HepG2 (cell line): Measurements from ENCODE around the gene BCAS4. TPM values are rescaled to one million over a fixed set of nuclear protein-coding genes. Genes with fewer than 3 reads are reported as not detected.

ENCODE experiments used
- ARID2 ChIP-seq: sonication (generic); formaldehyde crosslinking; IDR thresholded peaks from 2 replicates; pipeline ENCODE4 v1.8.1; 2022; ENCODE audit warnings: mild to moderate bottlenecking, missing genetic modification reagents, borderline replicate concordance
- ESRRA ChIP-seq: sonication (generic); formaldehyde crosslinking; IDR thresholded peaks from 2 replicates; pipeline ENCODE4 v1.5.1; 2020; ENCODE audit warnings: mild to moderate bottlenecking, low read depth, missing genetic modification reagents
- FOXK1 ChIP-seq: sonication (generic); formaldehyde crosslinking; IDR thresholded peaks from 2 replicates; pipeline ENCODE4 v1.4.0; 2020; ENCODE audit warnings: low read depth, missing genetic modification reagents, borderline replicate concordance
- GATAD1 ChIP-seq: IDR thresholded peaks from 2 replicates; pipeline ENCODE4 v1.6.1; 2016; ENCODE audit warnings: missing genetic modification reagents, missing compliant biosample characterization
- GFI1 ChIP-seq: sonication (generic); formaldehyde crosslinking; IDR thresholded peaks from 2 replicates; pipeline ENCODE4 v1.5.0; 2020; ENCODE audit warnings: missing genetic modification reagents, mild to moderate bottlenecking, borderline replicate concordance
- GLI4 ChIP-seq: sonication (generic); formaldehyde crosslinking; IDR thresholded peaks from 2 replicates; pipeline ENCODE4 v1.5.1; 2020; ENCODE audit warnings: missing genetic modification reagents, mild to moderate bottlenecking, moderate library complexity, borderline replicate concordance
- HDAC2 ChIP-seq: sonication (generic); formaldehyde crosslinking; IDR thresholded peaks from 2 replicates; pipeline ENCODE4 v1.4.0; 2020; ENCODE audit warnings: missing genetic modification reagents
- MEIS2 ChIP-seq: sonication (generic); formaldehyde crosslinking; IDR thresholded peaks from 2 replicates; pipeline ENCODE4 v1.9.0; 2021; ENCODE audit warnings: mild to moderate bottlenecking, missing genetic modification reagents
- NCOR1 ChIP-seq: fragments of 200-600 bp; sonication (generic); IDR thresholded peaks from 2 replicates; pipeline ENCODE4 v1.7.0; 2017; ENCODE audit warnings: antibody characterized with exemption, low read length, borderline replicate concordance
- POGK ChIP-seq: sonication (generic); formaldehyde crosslinking; conservative IDR thresholded peaks from 2 replicates; pipeline ENCODE4 v1.8.0; 2022; ENCODE audit warnings: mild to moderate bottlenecking, moderate library complexity, missing genetic modification reagents
- PRDM15 ChIP-seq: sonication (generic); formaldehyde crosslinking; IDR thresholded peaks from 2 replicates; pipeline ENCODE4 v1.4.0; 2020; ENCODE audit warnings: missing genetic modification reagents
- TARDBP ChIP-seq: sonication (generic); formaldehyde crosslinking; IDR thresholded peaks from 2 replicates; pipeline ENCODE4 v1.8.0; 2022; ENCODE audit warnings: mild to moderate bottlenecking, missing genetic modification reagents
- YY1 ChIP-seq: IDR thresholded peaks from 2 replicates; pipeline ENCODE4 v1.6.1; 2011; ENCODE audit warnings: low read length, low read depth, moderate library complexity, mild to moderate bottlenecking; ENCODE audit not compliant: insufficient read depth, insufficient replicate concordance
- ZBTB8A ChIP-seq: sonication (generic); formaldehyde crosslinking; IDR thresholded peaks from 2 replicates; pipeline ENCODE4 v1.4.0; 2020; ENCODE audit warnings: mild to moderate bottlenecking, low read depth, missing genetic modification reagents, borderline replicate concordance
- ZFP37 ChIP-seq: sonication (generic); formaldehyde crosslinking; IDR thresholded peaks from 2 replicates; pipeline ENCODE4 v1.4.0; 2020; ENCODE audit warnings: missing genetic modification reagents, borderline replicate concordance
- ZFY ChIP-seq: sonication (generic); formaldehyde crosslinking; IDR thresholded peaks from 2 replicates; pipeline ENCODE4 v1.4.0; 2020; ENCODE audit warnings: missing genetic modification reagents
- ZNF20 ChIP-seq: sonication (generic); formaldehyde crosslinking; IDR thresholded peaks from 2 replicates; pipeline ENCODE4 v1.4.0; 2020; ENCODE audit warnings: mild to moderate bottlenecking, moderate library complexity, missing genetic modification reagents
- ZNF235 ChIP-seq: sonication (generic); formaldehyde crosslinking; IDR thresholded peaks from 2 replicates; pipeline ENCODE4 v1.8.1; 2023; ENCODE audit warnings: mild to moderate bottlenecking, missing genetic modification reagents, borderline replicate concordance
- ZNF430 ChIP-seq: sonication (generic); formaldehyde crosslinking; IDR thresholded peaks from 2 replicates; pipeline ENCODE4 v1.9.0; 2021; ENCODE audit warnings: mild to moderate bottlenecking, missing genetic modification reagents
- ZNF576 ChIP-seq: sonication (generic); formaldehyde crosslinking; IDR thresholded peaks from 2 replicates; pipeline ENCODE4 v1.4.0; 2020; ENCODE audit warnings: mild to moderate bottlenecking, missing genetic modification reagents
- polyA plus RNA-seq, 8 experiments: library from polyadenylated mRNA; depleted of rRNA in 3 of 8; stranded (reverse) in 7 of 8; unstranded in 1 of 8; fragments of >200 nt; fragmentation: Illumina TruSeq in 4 of 8; extraction: Trizol in 4 of 8; gene quantifications; 2 replicates each; pipeline versions ENCODE4 v1.2.1 to v1.2.3, GENCODE V29; 2011 to 2016; ENCODE audit warnings: low read depth in 4 of 8, missing spikeins in 1 of 8, mixed read lengths in 1 of 8; ENCODE audit not compliant: insufficient read depth in 1 of 8
- total RNA-seq, 5 experiments: library from RNA; depleted of rRNA; stranded (reverse); fragments of >200 nt; fragmentation: Illumina TruSeq; extraction: Trizol; gene quantifications; 2 replicates each; pipeline ENCODE4 v1.2.3, GENCODE V29; 2016; ENCODE audit warnings: low read depth in 1 of 5
- TF ChIP-seq, protein P1 (sequence below): sonication (generic); formaldehyde crosslinking; IDR thresholded peaks from 2 replicates; pipeline ENCODE4 v1.9.0; 2021; ENCODE audit warnings: missing genetic modification reagents, borderline replicate concordance

BCAS4 gene
- total and polyA plus RNA-seq, 2 of the 13 experiments (the other 11 are each of a cell fraction or from before 2014, with no cell fraction given), result 7.2 to 8.0 TPM

DNA sequence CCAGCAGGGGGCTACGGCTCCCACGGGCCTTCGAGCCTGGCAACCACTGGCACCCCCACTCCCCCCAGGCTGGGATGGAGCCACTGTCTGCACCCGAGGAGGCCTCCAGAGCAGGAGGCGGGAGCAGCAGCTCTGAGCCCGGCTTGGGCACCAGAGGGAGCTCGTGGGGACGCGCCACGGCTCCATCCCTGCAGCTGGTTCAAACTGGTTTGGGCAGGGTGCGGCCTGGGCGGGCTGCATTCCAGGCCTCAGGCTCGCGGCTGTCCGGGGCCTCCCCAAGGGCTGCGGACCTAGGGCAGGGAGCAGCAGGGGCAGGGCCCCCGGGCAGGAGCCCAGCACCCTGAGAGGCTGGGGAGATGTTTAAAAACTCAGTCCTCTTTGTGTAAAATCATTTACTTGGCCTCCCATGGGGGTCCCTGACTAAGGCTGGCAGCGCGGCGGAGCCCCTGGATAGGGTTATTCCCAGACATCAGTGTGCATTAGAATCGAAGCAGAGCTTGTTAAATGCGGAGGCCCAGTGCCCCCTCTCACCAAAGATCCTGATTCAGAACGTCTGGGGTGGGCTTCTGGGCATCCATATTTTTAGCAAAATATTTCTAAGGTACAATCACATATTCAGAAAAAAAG lies 4.1 kb upstream of the BCAS4 start (continued):
- peak; percentile 83 for TF ChIP-seq GFI1 (CRISPR knock-in tag)
- peak; percentile 27; the same call in 1 of the 2 replicates for TF ChIP-seq ZNF430 (CRISPR knock-in tag)
- TF ChIP-seq YY1, result peak; percentile 81
- no peak; the same call in 1 of the 2 replicates for TF ChIP-seq GLI4 (CRISPR knock-in tag)
- TF ChIP-seq POGK, result peak; percentile 97
- TF ChIP-seq GATAD1 (CRISPR knock-in tag), result peak; percentile 68
- TF ChIP-seq ZNF235 (CRISPR knock-in tag), result no peak
- TF ChIP-seq, protein P1, sequence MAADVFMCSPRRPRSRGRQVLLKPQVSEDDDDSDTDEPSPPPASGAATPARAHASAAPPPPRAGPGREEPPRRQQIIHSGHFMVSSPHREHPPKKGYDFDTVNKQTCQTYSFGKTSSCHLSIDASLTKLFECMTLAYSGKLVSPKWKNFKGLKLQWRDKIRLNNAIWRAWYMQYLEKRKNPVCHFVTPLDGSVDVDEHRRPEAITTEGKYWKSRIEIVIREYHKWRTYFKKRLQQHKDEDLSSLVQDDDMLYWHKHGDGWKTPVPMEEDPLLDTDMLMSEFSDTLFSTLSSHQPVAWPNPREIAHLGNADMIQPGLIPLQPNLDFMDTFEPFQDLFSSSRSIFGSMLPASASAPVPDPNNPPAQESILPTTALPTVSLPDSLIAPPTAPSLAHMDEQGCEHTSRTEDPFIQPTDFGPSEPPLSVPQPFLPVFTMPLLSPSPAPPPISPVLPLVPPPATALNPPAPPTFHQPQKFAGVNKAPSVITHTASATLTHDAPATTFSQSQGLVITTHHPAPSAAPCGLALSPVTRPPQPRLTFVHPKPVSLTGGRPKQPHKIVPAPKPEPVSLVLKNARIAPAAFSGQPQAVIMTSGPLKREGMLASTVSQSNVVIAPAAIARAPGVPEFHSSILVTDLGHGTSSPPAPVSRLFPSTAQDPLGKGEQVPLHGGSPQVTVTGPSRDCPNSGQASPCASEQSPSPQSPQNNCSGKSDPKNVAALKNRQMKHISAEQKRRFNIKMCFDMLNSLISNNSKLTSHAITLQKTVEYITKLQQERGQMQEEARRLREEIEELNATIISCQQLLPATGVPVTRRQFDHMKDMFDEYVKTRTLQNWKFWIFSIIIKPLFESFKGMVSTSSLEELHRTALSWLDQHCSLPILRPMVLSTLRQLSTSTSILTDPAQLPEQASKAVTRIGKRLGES (CRISPR knock-in tag), result no peak
- TF ChIP-seq FOXK1 (CRISPR knock-in tag), result peak; percentile 32; the same call in 1 of the 2 replicates
- peak; percentile 66; the same call in 1 of the 2 replicates for TF ChIP-seq ZFP37
- peak; percentile 96 for TF ChIP-seq MEIS2 (CRISPR knock-in tag)
- peak; percentile 99 for TF ChIP-seq ZFY (CRISPR knock-in tag)
- peak; percentile 94 for TF ChIP-seq HDAC2 (CRISPR knock-in tag)
- TF ChIP-seq NCOR1, result no peak
- no peak for TF ChIP-seq ZBTB8A (CRISPR knock-in tag)
- TF ChIP-seq ESRRA (CRISPR knock-in tag), result peak; percentile 73; the same call in 1 of the 2 replicates
- peak; percentile 95; the same call in 1 of the 2 replicates for TF ChIP-seq TARDBP (CRISPR knock-in tag)
- TF ChIP-seq PRDM15 (CRISPR knock-in tag), result peak; percentile 74; the same call in 1 of the 2 replicates
- TF ChIP-seq ARID2 (CRISPR knock-in tag), result no peak
- TF ChIP-seq ZNF576 (CRISPR knock-in tag), result peak; percentile 74; the same call in 1 of the 2 replicates
- no peak for TF ChIP-seq ZNF20
